ENCODE measurements around the gene NRIP2.
A peak's percentile ranks its signal among the peaks of the same experiment; 100 is the strongest.

NRIP2 gene

DNA sequence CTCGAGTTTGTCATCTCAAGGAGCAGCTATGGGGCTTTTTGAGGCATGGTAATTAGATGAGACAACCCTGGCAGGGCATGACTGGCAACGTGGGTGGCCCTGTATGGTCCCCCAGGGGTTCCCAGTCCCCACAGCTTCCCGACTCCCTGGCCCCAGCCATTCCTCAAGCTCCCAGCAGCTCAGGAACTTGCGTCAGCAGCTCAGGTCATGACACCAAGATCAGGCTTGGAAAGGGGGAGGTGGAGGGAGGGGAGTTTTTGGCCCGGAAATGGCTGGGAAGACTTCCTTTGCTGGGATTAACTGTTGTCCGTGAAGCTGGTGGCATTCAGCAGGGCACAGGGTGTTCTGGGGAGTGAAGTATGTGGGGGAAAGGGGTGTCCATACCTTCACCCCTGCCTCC, 10.4 kb upstream of the NRIP2 start:
- DNase-seq (ENCODE audit: low read depth in 2 of 2): no peak

DNA sequence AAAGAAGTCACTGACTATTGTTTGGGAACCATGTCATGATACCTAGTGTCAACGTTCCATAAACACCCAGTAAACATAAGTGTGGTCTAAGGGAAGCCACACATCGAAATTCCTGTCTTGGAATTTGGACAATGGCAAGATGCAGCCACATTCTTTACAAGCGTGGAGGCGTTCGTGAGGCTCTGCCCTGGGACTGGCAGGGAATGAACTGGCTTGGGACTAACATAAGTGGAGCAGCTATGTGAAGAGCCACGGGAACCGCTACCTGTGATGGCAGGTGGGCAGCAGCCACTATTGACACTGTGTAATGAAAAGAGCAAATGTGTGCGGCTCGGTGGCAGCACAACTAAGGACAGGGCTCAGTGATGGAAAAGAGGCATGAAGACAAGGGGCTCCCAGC, 10.0 kb upstream of the NRIP2 start:
- no peak for DNase-seq (ENCODE audit: low read depth in 2 of 2)

DNA sequence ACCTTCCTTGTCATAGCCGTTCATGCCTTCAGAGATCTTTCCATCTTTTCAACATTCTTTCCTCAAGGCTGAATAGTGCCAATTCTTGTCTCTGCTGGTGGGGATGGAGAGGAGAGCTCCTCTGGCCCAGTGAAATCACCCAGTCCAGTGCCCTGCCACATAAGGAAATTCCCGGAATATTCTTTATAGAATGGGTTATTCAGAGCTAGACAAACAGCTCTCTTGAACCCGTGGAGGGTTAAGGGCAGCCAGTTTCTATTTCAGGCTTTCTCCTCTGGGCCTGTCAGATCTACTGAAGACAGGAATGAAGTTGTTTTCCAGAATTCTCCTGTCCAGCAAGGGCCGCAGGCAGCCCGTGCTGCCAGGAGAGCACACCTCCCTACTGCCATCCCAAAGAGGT, 8.1 kb upstream of the NRIP2 start:
- no peak for DNase-seq (ENCODE audit: low read depth in 2 of 2)

DNA sequence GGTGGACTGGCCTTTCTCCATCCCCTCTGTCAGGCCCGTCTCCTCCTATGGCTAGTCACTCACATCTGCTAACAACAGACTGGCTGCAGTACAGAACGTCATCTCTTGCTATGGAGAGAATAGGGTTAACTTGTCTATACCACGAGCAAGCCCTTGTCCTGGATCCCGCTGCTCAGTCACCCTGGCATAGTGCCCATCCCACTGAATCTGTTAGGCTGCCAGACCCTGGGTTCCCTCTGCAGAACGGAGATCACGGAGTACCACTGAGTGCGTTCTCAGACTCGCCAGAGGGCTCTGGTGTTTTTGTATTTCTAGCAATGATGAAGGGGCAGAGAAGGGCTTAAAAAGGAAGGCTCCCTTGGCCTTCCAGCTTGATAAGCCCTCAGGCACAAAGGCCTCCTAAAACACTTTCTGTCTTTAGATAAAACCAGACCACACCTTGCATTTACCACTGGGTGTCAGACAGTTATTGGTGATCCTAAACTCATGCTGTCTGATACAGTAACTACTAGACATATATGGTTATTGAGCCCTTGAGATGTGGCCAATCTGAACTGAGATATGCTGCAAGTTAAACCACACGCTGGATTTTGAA, 6.3 kb upstream of the NRIP2 start:
- no peak for DNase-seq (ENCODE audit: low read depth in 2 of 2)

DNA sequence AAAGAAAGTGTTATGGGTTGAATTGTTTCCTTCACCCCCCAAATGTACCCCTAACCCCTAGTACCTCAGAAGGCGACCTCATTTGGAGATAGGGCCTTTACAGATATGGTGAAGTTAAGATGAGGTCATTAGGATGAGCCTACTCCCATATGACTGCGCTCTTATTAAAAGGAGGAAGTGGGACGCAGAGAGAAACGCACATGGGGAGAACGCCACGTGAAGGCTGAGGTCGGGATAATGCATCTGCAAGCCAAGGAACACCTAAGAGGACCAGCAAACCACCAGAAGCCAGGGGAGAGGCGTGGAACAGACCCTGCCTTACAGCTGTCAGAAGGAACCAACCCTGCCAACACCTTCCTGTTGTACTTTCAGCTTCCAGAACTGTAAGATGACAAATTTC, 1.7 kb upstream of the NRIP2 start:
- DNase-seq (ENCODE audit: low read depth in 2 of 2): no peak

DNA sequence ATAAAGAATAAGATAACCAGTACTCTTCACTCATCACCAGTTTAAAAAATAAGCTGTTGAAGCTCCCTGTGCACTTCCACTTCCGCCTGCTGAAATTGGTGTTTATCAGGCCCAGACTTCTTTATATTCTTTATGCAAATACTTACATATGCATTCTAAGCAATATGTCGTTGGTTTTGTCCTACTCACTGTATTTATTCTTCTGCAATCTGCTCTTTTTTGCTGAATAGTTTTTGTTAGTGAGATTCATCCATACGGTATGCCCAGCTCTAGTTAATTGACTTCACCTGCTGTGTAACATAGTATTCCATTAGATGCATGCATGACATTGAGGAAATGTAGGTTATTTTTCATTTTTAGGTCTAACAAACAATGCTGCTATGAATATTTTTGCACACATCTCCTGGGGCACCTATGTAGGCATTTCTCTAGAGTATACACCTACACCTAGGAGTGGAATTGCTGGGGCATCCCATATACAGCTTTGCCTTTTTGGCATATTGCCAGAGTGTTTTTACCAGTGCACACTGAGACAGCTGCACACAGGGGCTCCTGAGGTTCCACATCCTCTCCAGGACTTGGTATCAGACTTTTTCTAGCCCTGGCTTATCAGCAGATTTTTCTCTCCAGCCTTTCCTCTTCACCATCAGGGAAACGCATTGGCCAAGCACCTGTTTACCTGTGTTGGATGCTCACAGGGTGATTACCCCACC, 1.0 kb upstream of the NRIP2 start:
- no peak for DNase-seq (ENCODE audit: low read depth in 2 of 2)

DNA sequence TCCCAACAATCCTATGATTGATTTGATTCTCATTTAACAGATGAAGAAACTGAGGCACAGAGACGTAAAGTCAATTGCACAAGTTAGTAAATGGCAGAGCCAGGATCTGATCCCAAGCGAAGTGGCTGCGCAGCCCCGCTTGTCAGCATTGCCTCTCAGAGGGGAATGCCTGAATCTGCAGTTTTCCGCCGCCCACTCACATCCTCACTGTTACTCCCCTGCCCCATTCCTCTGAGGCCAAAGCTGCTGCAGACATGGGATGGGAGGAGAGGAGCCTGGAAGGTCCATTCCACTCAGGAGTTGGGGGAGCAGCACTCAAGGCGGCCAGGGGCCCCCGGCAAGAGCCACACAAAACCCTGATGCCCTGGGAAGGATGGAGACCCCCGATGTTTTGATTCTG, 1.0 kb downstream of the NRIP2 start:
- no peak for DNase-seq (ENCODE audit: low read depth in 2 of 2)

DNA sequence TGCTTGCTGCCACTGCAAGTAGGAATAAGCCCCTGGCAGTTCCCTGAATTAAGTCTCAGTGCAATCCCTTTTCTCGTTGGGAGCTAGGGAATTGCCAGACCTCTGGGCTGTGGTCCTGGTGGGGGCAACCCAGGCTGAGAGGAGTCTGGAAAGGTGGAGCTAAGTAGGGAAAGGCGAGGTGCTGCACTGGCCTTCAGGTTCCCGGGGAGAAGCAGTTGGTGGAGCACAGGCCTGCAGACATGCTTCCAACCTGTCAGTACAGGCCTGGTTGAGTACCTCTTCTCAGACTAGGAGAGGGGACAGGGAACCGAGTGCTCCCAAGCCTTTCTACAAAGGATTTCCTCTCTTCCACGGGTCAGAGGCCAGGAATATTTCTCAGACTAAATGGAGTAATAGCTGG, 1.5 kb downstream of the NRIP2 start:
- DNase-seq (ENCODE audit: low read depth in 2 of 2): no peak

DNA sequence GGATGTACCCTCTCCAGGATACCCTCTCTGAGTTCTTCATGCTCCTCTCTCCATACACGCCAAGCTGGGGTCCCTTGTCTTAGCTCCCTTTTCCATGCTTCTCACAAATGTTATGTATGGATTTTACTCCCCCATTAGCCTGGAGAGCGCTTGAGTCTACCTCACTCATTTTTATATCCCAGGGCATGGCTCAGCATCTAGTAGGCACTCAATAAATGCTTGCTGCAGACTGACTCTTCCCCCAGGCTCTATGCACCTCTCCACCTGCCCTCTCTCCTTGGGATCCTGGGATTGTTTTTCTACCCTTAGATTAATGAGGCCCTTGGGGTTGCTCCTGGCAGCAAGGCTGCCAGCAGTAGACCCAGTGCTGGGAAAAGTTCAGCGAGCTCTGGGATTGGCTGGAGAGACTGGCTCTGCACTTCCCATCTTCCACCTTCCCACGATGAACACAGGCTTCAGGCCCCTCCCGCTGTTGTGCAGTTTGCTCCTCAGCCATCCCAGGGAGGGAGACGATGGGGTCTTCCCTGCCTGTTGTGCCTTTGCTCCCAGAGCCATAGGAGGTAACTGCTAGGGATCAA, 2.2 kb downstream of the NRIP2 start:
- DNase-seq (ENCODE audit: low read depth in 2 of 2): no peak

DNA sequence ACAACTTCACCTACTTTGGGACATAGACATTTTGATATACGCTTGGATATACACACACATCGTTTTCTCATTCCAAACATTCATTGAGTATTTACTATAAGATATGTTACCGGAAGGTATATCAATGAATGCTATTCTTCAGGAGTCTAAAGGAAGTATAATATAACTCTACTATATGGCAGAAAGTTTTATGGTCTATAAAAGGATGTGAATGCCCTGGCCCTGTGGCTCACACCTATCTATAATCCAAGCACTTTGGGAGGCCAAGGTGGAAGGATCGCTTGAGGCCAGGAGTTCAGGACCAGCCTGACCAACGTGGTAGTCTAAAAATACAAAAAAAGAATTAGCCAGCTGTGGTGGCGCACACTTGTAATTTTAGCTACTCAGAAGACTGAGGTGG, 5.6 kb downstream of the NRIP2 start:
- no peak for DNase-seq (ENCODE audit: low read depth in 2 of 2)

DNA sequence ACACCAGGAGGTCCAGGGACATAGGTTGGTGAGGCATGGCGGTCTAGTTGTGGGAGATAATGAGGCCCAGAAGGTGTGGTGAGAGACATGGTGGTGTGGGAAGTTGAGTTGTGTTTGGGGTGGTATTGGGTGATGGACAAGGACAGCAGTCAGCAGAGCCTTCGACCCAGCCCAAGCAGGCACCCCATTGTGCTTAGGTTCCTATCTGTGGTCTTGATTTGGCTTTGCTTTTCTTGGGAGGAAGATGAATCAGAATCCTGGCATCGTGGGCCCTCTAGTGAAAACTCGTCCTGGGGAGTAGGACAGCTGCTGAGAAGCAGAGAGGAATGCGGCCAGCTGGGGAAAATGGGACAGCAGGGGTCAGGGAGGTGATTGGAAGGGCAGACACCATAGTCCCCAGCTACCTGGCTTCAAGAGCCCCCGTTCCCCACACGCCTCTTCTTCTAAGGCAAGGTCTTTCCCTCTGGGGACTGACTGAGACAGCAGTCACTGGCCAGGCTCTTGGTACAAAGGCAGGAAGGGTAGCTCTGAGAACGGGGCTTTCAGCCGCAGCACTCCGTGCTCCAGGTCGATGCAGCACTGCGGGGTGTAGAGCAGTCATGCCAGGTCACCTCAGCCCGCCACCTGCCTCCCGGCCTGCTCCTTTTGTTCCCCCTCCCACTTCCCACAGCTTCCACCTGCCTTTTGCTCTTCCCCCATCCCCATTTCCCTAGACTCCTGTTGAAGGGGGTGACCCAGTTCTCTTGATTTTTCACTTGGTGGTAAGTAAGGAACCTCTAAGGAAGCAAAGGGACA, 7.9 kb downstream of the NRIP2 start:
- DNase-seq (ENCODE audit: low read depth in 2 of 2): no peak

DNA sequence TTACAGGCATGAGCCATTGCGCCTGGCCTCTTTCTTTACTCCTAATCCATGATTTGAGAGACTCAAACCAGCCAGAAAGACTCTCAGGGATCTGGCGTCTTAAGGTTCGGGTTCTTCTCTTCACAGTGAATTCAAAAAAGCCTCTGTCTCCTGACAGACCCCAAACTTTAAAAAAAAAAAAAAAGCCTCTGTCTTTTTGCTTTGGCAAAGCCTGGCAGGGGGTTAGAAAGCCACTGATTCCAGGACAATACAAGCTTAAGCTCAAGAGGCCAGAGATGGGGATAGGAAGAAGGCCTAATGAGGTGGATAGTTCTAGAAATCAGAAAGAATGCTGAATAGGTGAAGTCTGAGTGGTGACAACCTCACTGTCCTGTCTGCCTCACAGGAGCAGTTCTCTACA, 8.8 kb downstream of the NRIP2 start:
- DNase-seq (ENCODE audit: low read depth in 2 of 2): no peak

DNA sequence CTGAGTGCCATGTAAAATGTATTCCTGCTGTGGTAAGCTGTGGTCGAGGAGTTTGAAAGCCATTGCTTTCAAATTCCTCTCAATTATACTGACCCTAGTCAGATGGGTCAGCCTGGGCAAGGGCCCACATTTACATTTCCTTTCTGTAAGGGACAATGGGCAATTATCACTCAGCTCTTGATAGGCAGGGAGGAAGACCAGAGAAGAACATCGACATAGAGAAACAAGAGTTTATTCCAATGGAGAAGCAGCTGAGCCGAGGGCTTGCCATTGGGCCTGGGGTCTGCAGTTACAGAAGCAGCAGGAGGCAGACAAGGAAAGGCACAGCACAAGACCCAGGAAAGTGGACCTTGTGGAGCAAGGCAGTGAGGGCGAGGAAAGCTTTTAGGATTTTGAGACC, 9.7 kb downstream of the NRIP2 start:
- no peak for DNase-seq (ENCODE audit: low read depth in 2 of 2)

DNA sequence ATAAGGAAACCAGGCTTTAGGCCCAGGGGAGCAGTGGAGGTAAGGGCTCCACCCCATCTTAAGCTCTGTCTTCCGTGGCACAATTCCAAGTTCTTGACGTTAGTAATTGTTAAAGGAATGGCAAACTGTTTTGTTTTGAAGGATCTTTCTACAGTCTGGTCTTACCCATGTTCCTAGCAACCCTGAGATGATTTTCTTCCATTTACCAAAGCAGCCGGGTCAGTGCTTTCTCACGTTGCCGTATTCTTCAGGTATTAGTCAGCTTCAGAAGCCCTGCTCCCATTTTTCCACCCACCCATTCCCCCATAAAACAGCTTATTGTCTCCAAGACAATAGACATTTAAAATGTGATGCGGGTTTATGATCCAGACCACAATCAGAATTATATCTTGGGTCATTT, 10.3 kb downstream of the NRIP2 start:
- DNase-seq (ENCODE audit: low read depth in 2 of 2): no peak

DNA sequence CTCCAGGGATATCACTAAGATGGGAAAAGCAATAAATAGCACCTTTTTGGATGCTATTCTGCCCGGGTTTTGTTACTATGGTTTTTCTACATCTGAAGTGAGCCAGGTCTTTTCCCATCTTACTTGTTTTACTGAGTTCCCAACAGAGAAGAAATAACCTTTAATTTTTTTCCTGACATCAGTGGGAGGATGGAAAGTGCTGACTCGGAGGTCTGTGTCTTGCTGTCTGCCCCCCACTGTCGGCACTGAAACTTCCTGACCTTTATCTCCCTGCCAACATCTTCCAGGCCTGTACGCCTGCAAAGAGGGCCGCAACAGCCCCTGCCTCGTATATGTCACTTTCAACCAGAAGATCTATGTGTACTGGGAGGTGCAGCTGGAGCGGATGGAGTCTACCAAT, 11.4 kb downstream of the NRIP2 start:
- DNase-seq (ENCODE audit: low read depth in 2 of 2): no peak

DNA sequence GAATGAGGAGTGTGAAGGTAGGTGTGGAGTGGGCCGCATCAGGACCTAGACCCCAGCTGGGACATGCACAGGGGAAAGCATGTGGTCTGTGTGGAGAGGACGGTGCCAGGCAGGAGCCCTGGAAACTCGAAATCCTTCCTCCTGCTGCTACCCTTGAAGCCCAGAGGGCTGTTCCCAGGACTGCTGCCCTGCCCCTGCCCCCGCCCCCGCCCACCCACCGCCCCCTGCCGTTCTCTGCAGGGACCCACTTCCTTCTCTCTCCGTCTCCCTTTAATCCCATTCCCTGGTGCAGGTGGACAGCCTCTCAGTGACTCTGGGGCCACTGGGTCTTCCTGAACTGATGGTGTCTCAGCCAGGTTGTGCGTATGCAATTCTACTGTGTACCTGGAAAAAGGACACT, 14.4 kb downstream of the NRIP2 start:
- no peak for DNase-seq (ENCODE audit: low read depth in 2 of 2)

DNA sequence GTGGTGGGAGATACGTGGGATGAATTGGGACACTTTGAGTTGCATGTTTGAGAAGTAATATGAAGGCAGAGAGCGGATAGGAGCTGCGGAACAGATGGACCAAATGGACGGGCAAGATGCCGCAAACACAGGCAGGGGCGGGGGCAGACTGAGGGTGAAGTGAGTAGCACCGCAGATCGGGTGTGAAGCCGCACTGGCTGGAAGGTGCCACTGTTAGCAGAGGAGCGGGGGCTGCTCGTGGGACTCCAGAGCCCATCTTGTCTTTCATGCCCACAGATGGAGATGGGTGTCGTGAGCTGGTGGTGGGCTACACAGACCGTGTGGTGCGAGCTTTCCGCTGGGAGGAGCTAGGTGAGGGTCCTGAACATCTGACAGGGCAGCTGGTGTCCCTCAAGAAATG, 15.0 kb downstream of the NRIP2 start:
- no peak for DNase-seq (ENCODE audit: low read depth in 2 of 2)

DNA sequence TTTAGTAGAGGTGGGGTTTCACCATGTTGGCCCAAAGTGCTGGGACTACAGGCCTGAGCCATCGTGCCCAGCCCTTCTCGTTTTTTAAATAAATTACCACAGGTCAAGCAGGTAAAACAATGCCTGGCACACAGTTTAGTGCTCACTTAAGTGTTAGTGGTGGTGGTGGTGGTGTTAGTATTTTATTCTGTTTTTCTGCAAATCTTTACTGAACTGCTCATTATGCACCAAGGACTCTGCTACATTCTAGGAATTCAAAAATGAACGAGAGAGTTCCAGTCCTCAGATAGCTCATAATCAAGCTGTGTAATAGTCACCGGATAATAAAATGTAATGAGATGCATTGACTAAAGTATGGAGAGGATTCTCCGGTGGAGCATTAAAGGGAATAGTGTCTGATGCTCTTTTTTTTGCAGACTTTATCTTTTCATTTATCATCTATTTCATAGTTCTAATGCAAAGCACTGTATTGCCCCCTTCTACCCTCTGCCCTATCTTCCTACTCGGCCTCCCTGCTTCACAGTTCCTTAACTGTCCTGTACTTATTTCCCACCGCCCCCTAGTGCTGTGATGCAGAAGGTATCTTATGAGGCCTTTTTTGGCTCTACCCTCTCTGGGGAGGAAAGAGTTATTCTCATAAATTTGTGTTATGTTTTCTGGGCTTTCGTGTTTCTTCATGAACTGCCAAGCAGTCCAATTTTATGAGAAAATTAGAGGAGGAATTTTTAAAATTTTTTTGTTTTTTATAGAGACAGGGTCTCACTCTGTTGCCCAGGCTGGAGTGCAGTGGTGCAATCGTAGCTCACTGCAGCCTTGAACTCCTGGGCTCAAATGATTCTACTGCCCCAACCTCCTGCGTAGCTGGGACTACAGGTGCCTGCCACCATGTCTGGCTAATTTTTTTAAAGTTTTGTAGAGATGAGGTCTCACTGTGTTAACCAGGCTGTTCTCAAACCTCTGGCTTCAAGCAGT, 21.3 kb downstream of the NRIP2 start:
- no peak for DNase-seq (ENCODE audit: low read depth in 2 of 2)

DNA sequence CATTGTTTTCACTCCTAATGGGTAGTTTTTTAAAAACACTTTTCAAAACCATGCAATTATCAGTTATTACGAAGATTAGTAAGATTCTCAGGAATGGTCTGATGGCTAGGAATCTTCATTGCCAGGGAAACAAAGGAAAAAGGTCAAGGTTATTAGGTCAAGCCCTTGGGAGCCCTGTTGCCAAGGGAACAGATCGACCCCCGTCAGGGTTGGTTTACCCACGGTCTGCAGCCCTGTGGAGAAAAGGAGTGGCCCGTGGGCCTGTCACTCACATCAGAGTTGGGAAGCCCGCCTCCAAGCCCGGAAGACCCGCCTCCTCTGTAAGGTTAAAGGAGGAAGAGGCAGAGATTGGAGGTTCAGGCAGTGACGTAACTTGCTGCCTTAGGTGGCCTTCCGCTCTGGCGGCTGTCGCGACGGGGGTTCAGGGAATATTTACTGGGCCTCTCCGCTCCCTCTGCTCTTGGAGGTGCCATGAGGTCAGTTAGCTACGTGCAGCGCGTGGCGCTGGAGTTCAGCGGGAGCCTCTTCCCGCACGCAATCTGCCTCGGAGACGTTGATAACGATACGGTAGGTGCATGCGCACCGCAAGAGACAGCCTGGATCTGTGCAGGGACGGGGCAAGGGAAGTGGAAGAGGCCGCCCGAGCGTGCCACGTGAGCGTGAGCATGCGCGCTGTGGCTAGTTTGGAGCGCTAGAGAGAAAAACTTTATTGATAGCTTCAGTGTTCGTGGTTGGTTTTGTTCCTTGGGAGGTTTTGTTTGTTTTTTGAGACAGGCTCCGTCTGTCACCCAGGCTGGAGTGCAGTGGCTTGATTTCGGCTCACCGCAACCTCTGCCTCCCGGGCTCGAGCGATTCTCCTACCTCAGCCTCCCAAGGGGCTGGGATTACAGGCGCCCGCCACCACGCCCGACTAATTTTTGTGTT, 22.3 kb downstream of the NRIP2 start, which contains the start of gene ITFG2:
Gene ITFG2 (plus strand): TSS at position 379 of the 924 bp plus-strand sequence. CDS start 93 bp downstream, at position 472.
- DNase-seq (ENCODE audit: low read depth in 2 of 2): peak; percentile 95 to 97

DNA sequence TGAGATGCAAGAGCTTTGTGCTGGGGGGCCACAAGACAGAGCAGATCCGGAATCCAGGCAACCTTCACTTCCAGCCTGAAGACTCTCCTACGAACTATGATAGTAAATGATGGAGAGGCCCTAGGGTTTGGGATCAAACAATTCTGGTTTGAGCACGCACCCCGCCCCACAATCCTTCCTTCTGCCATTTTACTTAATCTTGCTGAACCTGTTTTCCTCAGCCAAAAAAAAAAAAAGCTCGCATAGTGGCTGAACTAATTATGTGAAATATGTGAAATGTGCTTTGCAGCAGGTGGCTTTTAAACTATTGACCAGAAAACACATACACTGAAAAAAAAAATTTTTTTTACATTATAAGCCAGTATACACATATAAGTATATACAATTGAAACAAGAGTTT, 23.0 kb downstream of the NRIP2 start:
- DNase-seq (ENCODE audit: low read depth in 2 of 2): no peak

Measured in stimulated activated CD8-positive, alpha-beta memory T cell treated with anti-CD3 and anti-CD28 coated beads, Interleukin-7, amount 100 ng/mL, for 4 hours (primary cell).